IMR-90 (cell line): ENCODE measurements around the gene E2F3. TPM values are rescaled to one million over a fixed set of nuclear protein-coding genes. Genes with fewer than 3 reads are reported as not detected.
A peak's percentile ranks its signal among the peaks of the same experiment; 100 is the strongest.

Experiments used
- ATAC-seq: fragments of 200-7000 bp; cut with Tn5 transposase; 2 replicates; pipeline ENCODE4 v1.9.1; 2020; ENCODE audit warnings: low read depth, mild to moderate bottlenecking, moderate library complexity
- BruUV-seq: library from RNA; stranded (reverse); fragments of 400-500 nt; replicated peaks from 2 replicates; lab custom pipeline; 2021; lab: Mats Ljungman, UMichigan
- CTCF ChIA-PET: fragments of 300-600 bp; formaldehyde crosslinking; extraction: SDS; loops from one replicate; lab custom pipeline; 2021; ENCODE audit warnings: antibody characterized with exemption; lab: Yijun Ruan, JAX
- POLR2A ChIA-PET: fragments of 300-600 bp; sonication (Branson Sonifier 250); formaldehyde crosslinking; loops from one replicate; lab custom pipeline; 2022; ENCODE audit warnings: antibody characterized with exemption; ENCODE audit not compliant: unreplicated experiment; lab: Charles Lee
- DNase-seq: peaks from one replicate; pipeline ENCODE4 v3.0.0; 2013
- H2AFZ ChIP-seq: replicated peaks from 2 replicates; pipeline ENCODE3; 2013; ENCODE audit warnings: low read length, mild to moderate bottlenecking; ENCODE audit not compliant: poor library complexity
- H2AK5ac ChIP-seq: 2 replicates; pipeline ENCODE4 v1.6.1; 2013; ENCODE audit warnings: low read depth, low read length, inconsistent platforms
- H2AK9ac ChIP-seq: replicated peaks from 2 replicates; pipeline ENCODE3; 2013; ENCODE audit warnings: mild to moderate bottlenecking, low read depth, low read length, moderate library complexity; ENCODE audit not compliant: poor library complexity
- H2BK120ac ChIP-seq: 2 replicates; pipeline ENCODE4 v1.6.1; 2013; ENCODE audit warnings: low read depth, low read length, inconsistent platforms
- H2BK15ac ChIP-seq: 3 replicates; pipeline ENCODE4 v1.6.1; 2013; ENCODE audit warnings: low read depth, low read length, inconsistent platforms
- H2BK20ac ChIP-seq: 2 replicates; pipeline ENCODE4 v1.6.1; 2013; ENCODE audit warnings: low read depth, mild to moderate bottlenecking, inconsistent platforms, low read length, moderate library complexity
- H2BK5ac ChIP-seq: 2 replicates; pipeline ENCODE4 v1.6.1; 2013; ENCODE audit warnings: mild to moderate bottlenecking, low read depth, low read length, inconsistent platforms; ENCODE audit not compliant: poor library complexity, severe bottlenecking
- H3K14ac ChIP-seq: replicated peaks from 2 replicates; pipeline ENCODE4 v1.6.1; 2013; ENCODE audit warnings: low read depth, low read length, inconsistent platforms
- H3K18ac ChIP-seq: 2 replicates; pipeline ENCODE4 v1.6.1; 2013; ENCODE audit warnings: low read depth, low read length, control low read depth
- H3K23ac ChIP-seq: 2 replicates; pipeline ENCODE4 v1.6.1; 2013; ENCODE audit warnings: low read depth, low read length, inconsistent platforms
- H3K27ac ChIP-seq: 2 replicates; pipeline ENCODE4 v1.5.1; 2013; ENCODE audit warnings: mild to moderate bottlenecking, control low read depth, low read length; ENCODE audit not compliant: insufficient read depth
- H3K27me3 ChIP-seq: 2 replicates; pipeline ENCODE4 v1.6.1; 2013; ENCODE audit warnings: low read length; ENCODE audit not compliant: control insufficient read depth, insufficient read depth
- H3K36me3 ChIP-seq: 2 replicates; pipeline ENCODE4 v1.6.1; 2013; ENCODE audit warnings: low read length, mixed read lengths; ENCODE audit not compliant: control insufficient read depth, insufficient read depth
- H3K4ac ChIP-seq: 2 replicates; pipeline ENCODE4 v1.6.1; 2013; ENCODE audit warnings: low read depth, low read length, inconsistent platforms
- H3K4me1 ChIP-seq: 2 replicates; pipeline ENCODE4 v1.6.1; 2013; ENCODE audit warnings: low read length, mixed read lengths; ENCODE audit not compliant: control insufficient read depth, insufficient read depth
- H3K4me2 ChIP-seq: 2 replicates; pipeline ENCODE4 v1.6.1; 2013; ENCODE audit warnings: low read depth, mild to moderate bottlenecking, control low read depth, low read length, moderate library complexity
- H3K4me3 ChIP-seq: 2 replicates; pipeline ENCODE4 v1.5.1; 2013; ENCODE audit warnings: low read depth, mild to moderate bottlenecking, control low read depth, low read length, moderate library complexity; ENCODE audit not compliant: insufficient read depth
- H3K56ac ChIP-seq: 2 replicates; pipeline ENCODE4 v1.6.1; 2013; ENCODE audit warnings: low read length, inconsistent platforms; ENCODE audit not compliant: insufficient read depth; ENCODE audit errors: extremely low read depth
- H3K79me1 ChIP-seq, 2 experiments: 2 replicates each; pipeline ENCODE4 v1.6.1; 2013; ENCODE audit warnings: low read length in 2 of 2, inconsistent platforms in 1 of 2, low read depth in 1 of 2
- H3K9ac ChIP-seq: 2 replicates; pipeline ENCODE4 v1.6.1; 2013; ENCODE audit warnings: low read depth, low read length, control low read depth
- H3K9me1 ChIP-seq: 2 replicates; pipeline ENCODE4 v1.6.1; 2013; ENCODE audit warnings: low read length, inconsistent platforms; ENCODE audit not compliant: insufficient read depth
- H3K9me3 ChIP-seq: 2 replicates; pipeline ENCODE4 v1.6.1; 2013; ENCODE audit warnings: low read length; ENCODE audit not compliant: control insufficient read depth, insufficient read depth
- H4K20me1 ChIP-seq: 2 replicates; pipeline ENCODE4 v1.6.1; 2013; ENCODE audit warnings: low read length, inconsistent platforms; ENCODE audit not compliant: insufficient read depth
- H4K5ac ChIP-seq: 2 replicates; pipeline ENCODE4 v1.6.1; 2013; ENCODE audit warnings: mild to moderate bottlenecking, low read depth, low read length, control low read depth
- H4K8ac ChIP-seq, 2 experiments: 2 replicates each; pipeline ENCODE4 v1.6.1; 2013; ENCODE audit warnings: low read depth in 2 of 2, low read length in 2 of 2, control low read depth in 1 of 2, inconsistent platforms in 1 of 2
- H4K91ac ChIP-seq: 2 replicates; pipeline ENCODE4 v1.6.1; 2013; ENCODE audit warnings: low read depth, low read length, inconsistent platforms; ENCODE audit not compliant: insufficient read depth
- BHLHE40 ChIP-seq: fragments of 150-350 bp; IDR thresholded peaks from 2 replicates; pipeline ENCODE4 v1.6.1; 2016; ENCODE audit warnings: mild to moderate bottlenecking, low read depth, low read length
- CEBPB ChIP-seq: IDR thresholded peaks from 2 replicates; pipeline ENCODE4 v1.6.1; 2012; ENCODE audit warnings: low read depth, low read length, improper control_type of control experiment
- CHD1 ChIP-seq: IDR thresholded peaks from 2 replicates; pipeline ENCODE4 v1.6.1; 2012; ENCODE audit warnings: low read depth, low read length, improper control_type of control experiment
- FOS ChIP-seq: fragments of 150-350 bp; IDR thresholded peaks from 2 replicates; pipeline ENCODE4 v1.6.1; 2016; ENCODE audit warnings: low read depth, low read length
- MAFK ChIP-seq: IDR thresholded peaks from 2 replicates; pipeline ENCODE4 v1.6.1; 2012; ENCODE audit warnings: low read depth, low read length, improper control_type of control experiment
- MAZ ChIP-seq: IDR thresholded peaks from 2 replicates; pipeline ENCODE4 v1.6.1; 2012; ENCODE audit warnings: low read depth, mild to moderate bottlenecking, low read length, improper control_type of control experiment, moderate library complexity, borderline replicate concordance
- MXI1 ChIP-seq: IDR thresholded peaks from 2 replicates; pipeline ENCODE4 v1.6.1; 2012; ENCODE audit warnings: low read depth, mild to moderate bottlenecking, low read length, moderate library complexity, borderline replicate concordance
- POLR2A ChIP-seq: IDR thresholded peaks from 2 replicates; pipeline ENCODE4 v1.6.1; 2012; ENCODE audit warnings: mild to moderate bottlenecking, low read depth, low read length
- RAD21 ChIP-seq: IDR thresholded peaks from 2 replicates; pipeline ENCODE4 v1.6.1; 2012; ENCODE audit warnings: low read length, improper control_type of control experiment
- RCOR1 ChIP-seq: IDR thresholded peaks from 2 replicates; pipeline ENCODE4 v1.6.1; 2012; ENCODE audit warnings: mild to moderate bottlenecking, low read length, improper control_type of control experiment; ENCODE audit not compliant: insufficient replicate concordance
- RFX5 ChIP-seq: IDR thresholded peaks from 2 replicates; pipeline ENCODE4 v1.8.0; 2012; ENCODE audit warnings: low read depth, mild to moderate bottlenecking, low read length, moderate library complexity
- SMC3 ChIP-seq: fragments of 150-350 bp; IDR thresholded peaks from 2 replicates; pipeline ENCODE4 v1.6.1; 2016; ENCODE audit warnings: low read depth, mild to moderate bottlenecking, antibody characterized with exemption, low read length, moderate library complexity
- WGBS, 2 experiments: methylation state at CpG; one replicate each; pipeline versions ENCODE4 v1.1.5 to v1.1.7; 2013; ENCODE audit warnings: missing lambda C conversion rate in 2 of 2; ENCODE audit not compliant: insufficient read length in 1 of 2; ENCODE audit errors: extremely low coverage in 2 of 2; 5-methylcytosine and 5-hydroxymethylcytosine counted together
- dilution Hi-C: fragments of 300-500 bp; cut with HindIII; formaldehyde crosslinking; loops from one replicate; pipeline ENCODE4 v1.14.3; 2018; ENCODE audit warnings: low sequenced_read_pairs; ENCODE audit not compliant: unreplicated experiment
- in situ Hi-C: fragments of 300-500 bp; cut with MboI; formaldehyde crosslinking; loops from 3 replicates; pipeline ENCODE4 v1.14.3; 2019; ENCODE audit warnings: low sequenced_read_pairs, inconsistent platforms, mixed read lengths
- intact Hi-C: fragments of 100-400 bp; cut with micrococcal nuclease; formaldehyde crosslinking; loops from 2 replicates; pipeline ENCODE4 v1.10.0; 2022
- polyA plus RNA-seq, 3 experiments: library from polyadenylated mRNA; depleted of rRNA; stranded (reverse); fragments of >200 nt; gene quantifications; 2 replicates each; pipeline ENCODE4 v1.2.3, GENCODE V29; 2012; ENCODE audit warnings: low replicate concordance in 1 of 3
- total RNA-seq: library from RNA; depleted of rRNA; stranded (reverse); fragments of >200 nt; gene quantifications from 2 replicates; pipeline ENCODE4 v1.2.3, GENCODE V29; 2012
- TF ChIP-seq, protein P1 (sequence below): fragments of 150-350 bp; IDR thresholded peaks from 2 replicates; pipeline ENCODE4 v1.6.1; 2016; ENCODE audit warnings: low read depth, mild to moderate bottlenecking, low read length, moderate library complexity, borderline replicate concordance
- TF ChIP-seq, protein P2 (sequence below): fragments of 150-350 bp; IDR thresholded peaks from 2 replicates; pipeline ENCODE4 v1.6.1; 2017; ENCODE audit warnings: mild to moderate bottlenecking, antibody characterized with exemption, low read length, low read depth
- TF ChIP-seq, protein P3 (sequence below): conservative IDR thresholded peaks from 2 replicates; pipeline ENCODE4 v1.5.1; 2012; ENCODE audit warnings: mild to moderate bottlenecking, low read depth, low read length, improper control_type of control experiment

Gene E2F3
- total and polyA plus RNA-seq, 2 of the 4 experiments (the other 2 are of a cell fraction), result 2.3 to 8.2 TPM

DNA sequence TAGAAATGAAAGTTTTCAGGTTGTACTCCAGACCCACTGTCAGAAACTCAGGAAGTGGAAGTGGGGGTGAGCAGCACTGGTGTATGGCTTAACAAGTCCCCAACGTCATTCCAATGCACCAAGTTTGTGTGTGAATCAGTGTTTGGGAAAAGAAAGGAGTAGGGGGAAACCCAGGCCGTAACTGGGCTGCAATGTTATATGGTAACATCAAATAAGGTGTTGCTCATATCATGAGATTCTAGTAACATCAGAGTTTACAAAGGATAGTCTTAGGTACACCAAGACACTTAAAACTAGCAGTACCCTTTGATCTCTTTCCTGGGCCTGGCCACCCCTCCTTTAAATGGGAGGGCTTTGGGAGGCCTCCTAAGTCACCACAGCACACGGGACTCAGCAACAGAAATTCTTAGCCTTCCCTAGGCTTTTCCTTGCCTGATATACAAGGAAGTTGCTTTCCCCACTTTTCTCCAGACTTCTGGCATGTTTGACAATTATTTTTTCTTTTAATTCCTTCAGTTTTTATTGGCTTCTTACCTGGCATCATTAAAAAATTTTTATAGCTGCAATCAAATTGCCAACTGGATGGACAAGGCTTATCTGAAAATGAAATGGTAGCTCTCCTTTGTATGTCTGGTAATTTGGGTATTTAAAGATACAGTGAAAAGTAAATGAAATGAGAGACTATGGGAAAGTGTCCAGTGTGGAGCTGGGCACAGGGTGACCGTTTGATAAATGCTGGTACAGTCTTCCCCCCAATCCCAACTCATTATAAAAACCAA lies 15.1 kb downstream of the E2F3 start:
- H2BK20ac ChIP-seq, result no peak overlapping the region
- H2AK5ac ChIP-seq, result no peak overlapping the region
- H3K4me1 ChIP-seq, result peaks cover 3% of the 10 kb centered on the region
- peaks cover 41 to 82% of the 10 kb centered on the region in 2 experiments for H3K79me1 ChIP-seq
- H2BK5ac ChIP-seq, result no peak overlapping the region
- H2BK120ac ChIP-seq, result no peak overlapping the region
- no CpG with 5 or more reads among the region's 4 CpGs for WGBS, 2 experiments
- H3K14ac ChIP-seq, result no peak overlapping the region
- peaks cover 9% of the 10 kb centered on the region for H3K36me3 ChIP-seq
- ATAC-seq, result no peak
- peaks cover 19% of the 10 kb centered on the region for H3K9me1 ChIP-seq
- no peak overlapping the region for H3K4me3 ChIP-seq
- H3K27ac ChIP-seq, result no peak overlapping the region
- no peak overlapping the region for H4K5ac ChIP-seq
- H3K23ac ChIP-seq, result peak overlapping the region; percentile 39; the same call in 1 of the 2 replicates
- no peak overlapping the region for H2AFZ ChIP-seq
- in situ Hi-C loops (no loop called here), dilution Hi-C loops (no loop called here), intact Hi-C loops (no loop called here)
- POLR2A ChIA-PET, result no interaction called here
- no peaks in the 10 kb centered on the region for H3K27me3 ChIP-seq
- H3K9ac ChIP-seq, result no peak overlapping the region
- no peak overlapping the region for H3K4me2 ChIP-seq
- H3K56ac ChIP-seq, result no peak overlapping the region
- H3K18ac ChIP-seq, result no peak overlapping the region
- 0 out of 4 replicates have a peak overlapping the region, but pooled peaks of 1 of the 2 experiments have one; percentile 12 for H4K8ac ChIP-seq
- H2BK15ac ChIP-seq, result no peak overlapping the region
- no peak overlapping the region for H4K91ac ChIP-seq
- DNase-seq, result no peak
- no peaks in the 10 kb centered on the region for H3K9me3 ChIP-seq
- BruUV-seq, result no TSS peak
- CTCF ChIA-PET, result interaction anchor here (2.3 kb wide), 1 partner anchor 12 kb away, joined by 8 read pairs; no protein-coding TSS in a partner anchor
- H2AK9ac ChIP-seq, result no peak overlapping the region
- H3K4ac ChIP-seq, result no peak overlapping the region
- H4K20me1 ChIP-seq, result peaks cover 95% of the 10 kb centered on the region
- no peak for TF ChIP-seq BHLHE40
- TF ChIP-seq, protein P1, sequence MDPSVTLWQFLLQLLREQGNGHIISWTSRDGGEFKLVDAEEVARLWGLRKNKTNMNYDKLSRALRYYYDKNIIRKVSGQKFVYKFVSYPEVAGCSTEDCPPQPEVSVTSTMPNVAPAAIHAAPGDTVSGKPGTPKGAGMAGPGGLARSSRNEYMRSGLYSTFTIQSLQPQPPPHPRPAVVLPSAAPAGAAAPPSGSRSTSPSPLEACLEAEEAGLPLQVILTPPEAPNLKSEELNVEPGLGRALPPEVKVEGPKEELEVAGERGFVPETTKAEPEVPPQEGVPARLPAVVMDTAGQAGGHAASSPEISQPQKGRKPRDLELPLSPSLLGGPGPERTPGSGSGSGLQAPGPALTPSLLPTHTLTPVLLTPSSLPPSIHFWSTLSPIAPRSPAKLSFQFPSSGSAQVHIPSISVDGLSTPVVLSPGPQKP, result no peak
- TF ChIP-seq, protein P2, sequence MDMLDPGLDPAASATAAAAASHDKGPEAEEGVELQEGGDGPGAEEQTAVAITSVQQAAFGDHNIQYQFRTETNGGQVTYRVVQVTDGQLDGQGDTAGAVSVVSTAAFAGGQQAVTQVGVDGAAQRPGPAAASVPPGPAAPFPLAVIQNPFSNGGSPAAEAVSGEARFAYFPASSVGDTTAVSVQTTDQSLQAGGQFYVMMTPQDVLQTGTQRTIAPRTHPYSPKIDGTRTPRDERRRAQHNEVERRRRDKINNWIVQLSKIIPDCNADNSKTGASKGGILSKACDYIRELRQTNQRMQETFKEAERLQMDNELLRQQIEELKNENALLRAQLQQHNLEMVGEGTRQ, result no peak
- no peak for TF ChIP-seq MAFK
- no peak for TF ChIP-seq RCOR1
- no peak for TF ChIP-seq POLR2A
- TF ChIP-seq, protein P3, sequence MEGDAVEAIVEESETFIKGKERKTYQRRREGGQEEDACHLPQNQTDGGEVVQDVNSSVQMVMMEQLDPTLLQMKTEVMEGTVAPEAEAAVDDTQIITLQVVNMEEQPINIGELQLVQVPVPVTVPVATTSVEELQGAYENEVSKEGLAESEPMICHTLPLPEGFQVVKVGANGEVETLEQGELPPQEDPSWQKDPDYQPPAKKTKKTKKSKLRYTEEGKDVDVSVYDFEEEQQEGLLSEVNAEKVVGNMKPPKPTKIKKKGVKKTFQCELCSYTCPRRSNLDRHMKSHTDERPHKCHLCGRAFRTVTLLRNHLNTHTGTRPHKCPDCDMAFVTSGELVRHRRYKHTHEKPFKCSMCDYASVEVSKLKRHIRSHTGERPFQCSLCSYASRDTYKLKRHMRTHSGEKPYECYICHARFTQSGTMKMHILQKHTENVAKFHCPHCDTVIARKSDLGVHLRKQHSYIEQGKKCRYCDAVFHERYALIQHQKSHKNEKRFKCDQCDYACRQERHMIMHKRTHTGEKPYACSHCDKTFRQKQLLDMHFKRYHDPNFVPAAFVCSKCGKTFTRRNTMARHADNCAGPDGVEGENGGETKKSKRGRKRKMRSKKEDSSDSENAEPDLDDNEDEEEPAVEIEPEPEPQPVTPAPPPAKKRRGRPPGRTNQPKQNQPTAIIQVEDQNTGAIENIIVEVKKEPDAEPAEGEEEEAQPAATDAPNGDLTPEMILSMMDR, result no peak
- no peak for TF ChIP-seq RFX5
- no peak for TF ChIP-seq RAD21
- TF ChIP-seq FOS, result no peak
- no peak for TF ChIP-seq MAZ
- TF ChIP-seq CEBPB, result no peak
- TF ChIP-seq SMC3, result no peak
- TF ChIP-seq MXI1, result no peak
- no peak for TF ChIP-seq CHD1
